ENCODE data around the gene UBB. TPM values are rescaled to one million over a fixed set of nuclear protein-coding genes. Genes with fewer than 3 reads are reported as not detected.
A peak's percentile ranks its signal among the peaks of the same experiment; 100 is the strongest.

Gene UBB
- total RNA-seq, 1 experiment from 2014 or later: 2,378 TPM

GRCh38 chr17:16377941-16378341 is 3.0 kb upstream of the UBB start (continued):
- TF ChIP-seq REST (IDR thresholded peaks at IDR 0.05; ENCODE audit: low read depth) (no peak), ZFX (IDR thresholded peaks at IDR 0.05) (no peak), ATF3 (IDR thresholded peaks at IDR 0.05) (no peak), ZNF274 (IDR thresholded peaks at IDR 0.05; ENCODE audit: low read depth, low read length) (no peak)

- BruUV-seq (replicated peaks): no TSS peak
- Histone ChIP-seq H3K27me3 (ENCODE audit: insufficient read depth, low read length) (no peaks in the 10 kb centered on the region), H3K79me2 (ENCODE audit: insufficient read depth, low read length) (peaks cover 27% of the 10 kb centered on the region), H3K36me3 (ENCODE audit: control insufficient read depth in 1 of 2, insufficient read depth in 2 of 2, low read length in 2 of 2) (peaks cover 10 to 18% of the 10 kb centered on the region in 2 experiments; a peak in 2 of 4 replicates), H2AFZ (ENCODE audit: low read depth, low read length, poor library complexity, severe bottlenecking) (peak overlapping the region; percentile 49), H4K20me1 (ENCODE audit: insufficient read depth) (peaks cover 9% of the 10 kb centered on the region; the same call in 1 of the 2 replicates), H3K4me2 (ENCODE audit: low read length) (no peak overlapping the region; the same call in 1 of the 2 replicates), H3K27ac (ENCODE audit: low read depth, low read length) (no peak overlapping the region), H3K4me1 (ENCODE audit: control insufficient read depth in 1 of 2, insufficient read depth in 2 of 2, low read length in 2 of 2) (peaks cover 3 to 24% of the 10 kb centered on the region in 2 experiments; a peak in 3 of 4 replicates), H3K9me3 (ENCODE audit: control insufficient read depth in 1 of 2, insufficient read depth in 1 of 2, low read depth in 1 of 2, low read length in 2 of 2) (no peaks in the 10 kb centered on the region), H3K9me2 (ENCODE audit: insufficient read depth) (no peaks in the 10 kb centered on the region), H3K9ac (ENCODE audit: low read length) (no peak overlapping the region), H3K4me3 (replicated peaks in 1 of 2; ENCODE audit: low read depth in 1 of 2, low read length in 2 of 2) (no peak overlapping the region)
- intact Hi-C loops (cut with micrococcal nuclease): no loop called here
- ATAC-seq (no peak), DNase-seq (ENCODE audit: low read depth, low spot score) (no peak)
- ChIA-PET CTCF (interaction anchor here (2.6 kb wide), 1 partner anchor 15 kb away, joined by 15 read pairs; no protein-coding TSS in a partner anchor), RAD21 (ENCODE audit: low non-redundant PET in 1 of 2, low total read pairs in 2 of 2, uncharacterized antibody in 2 of 2, unreplicated experiment in 2 of 2) (no interaction called here), POLR2A (no interaction called here)
- no peak for TF ChIP-seq TCF7L2 (IDR thresholded peaks at IDR 0.05; ENCODE audit: borderline replicate concordance, extremely low read depth, insufficient read depth, insufficient read length)
- no peak for TF ChIP-seq ELF1 (IDR thresholded peaks at IDR 0.05; ENCODE audit: borderline replicate concordance, low read depth)
- TF ChIP-seq ZNF274 (IDR thresholded peaks at IDR 0.05; ENCODE audit: low read depth, low read length): no peak
- no peak for TF ChIP-seq EZH2 (IDR thresholded peaks at IDR 0.05)
- no peak for TF ChIP-seq POLR2A (IDR thresholded peaks at IDR 0.05; ENCODE audit: borderline replicate concordance, extremely low read depth, insufficient read depth, insufficient read length)
- no peak for TF ChIP-seq ZBTB33 (IDR thresholded peaks at IDR 0.05; ENCODE audit: extremely low read depth, insufficient replicate concordance, low read length)
- no peak for TF ChIP-seq CEBPB (IDR thresholded peaks at IDR 0.05; ENCODE audit: low read depth)
- 0 out of 2 replicates have a peak, but pooled peaks have one; percentile 1 for TF ChIP-seq FOSL1 (IDR thresholded peaks at IDR 0.05; ENCODE audit: low read depth)
These were observed 2.1 kb upstream of the UBB start for GRCh38 chr17:16378636-16379282.
